GM18499 (cell line): ENCODE measurements around the gene GPR119.
"Not testable (repeated sequence)": the region's sequence is repeated elsewhere in the genome, so short reads cannot be mapped to it uniquely, and the experiment has no call there.

Experiments
- ATAC-seq: cut with Tn5 transposase; IDR thresholded peaks from one replicate; pipeline ENCODE4 v1.9.1; 2021; ENCODE audit warnings: moderate number of reproducible peaks; ENCODE audit not compliant: insufficient read depth, unreplicated experiment

The GPR119 gene

DNA sequence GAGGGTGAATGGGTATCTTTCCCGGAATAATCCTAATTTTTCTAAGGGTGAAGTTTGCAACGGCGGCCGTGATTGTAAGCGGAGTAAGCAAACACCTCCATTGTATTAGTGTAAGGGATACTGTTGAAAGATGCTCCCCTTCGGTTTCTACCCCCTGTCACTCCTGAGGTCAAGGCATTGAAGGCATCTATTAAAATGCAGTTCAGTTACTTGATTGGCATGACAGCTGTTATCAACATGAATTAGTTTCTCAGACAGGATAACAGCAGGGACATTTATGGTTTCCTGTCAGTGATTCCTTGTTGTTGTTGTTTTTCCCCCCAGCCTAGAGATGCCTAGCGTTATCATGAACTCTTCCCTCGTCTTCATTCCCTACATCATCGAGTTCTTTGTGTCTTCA is 45.2 kb downstream of the GPR119 start:
- ATAC-seq, result no peak

- ATAC-seq, result peak; percentile 87
Observed at GRCh38 chrX:130339408-130340222, 45.9 kb downstream of the GPR119 start, which contains the start of gene SLC25A14. Gene SLC25A14, plus strand, starts transcription at chrX:130339919. Its CDS starts 360 bp downstream, at chrX:130340279.

- ATAC-seq, result not testable (repeated sequence)
Observed at GRCh38 chrX:130338869-130339268, 46.6 kb downstream of the GPR119 start.

DNA sequence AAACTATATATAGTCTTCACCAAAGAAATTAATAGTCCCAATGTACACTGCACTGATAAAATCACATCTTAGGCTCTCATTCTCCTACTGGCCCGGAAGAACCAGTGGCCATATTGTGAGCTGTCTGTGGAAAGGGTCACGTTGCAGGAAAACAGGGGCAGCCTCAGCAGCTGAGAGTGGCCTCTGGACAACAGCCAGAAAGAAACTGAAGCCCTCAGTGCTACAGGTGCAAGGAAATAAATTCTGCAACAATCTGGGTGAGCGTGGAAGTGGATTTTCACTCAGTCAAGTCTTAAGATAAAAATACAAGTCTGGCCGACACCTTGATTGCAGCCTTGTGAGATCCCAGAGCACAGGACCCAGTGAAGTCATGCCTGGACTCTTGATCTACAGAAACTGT is 48.9 kb downstream of the GPR119 start:
- ATAC-seq, result no peak
